HG02870 (cell line): ENCODE data around the gene CDK16.
A peak's percentile ranks its signal among the peaks of the same experiment; 100 is the strongest.

Source experiments
- ATAC-seq: cut with Tn5 transposase; IDR thresholded peaks from one replicate; pipeline ENCODE4 v1.9.1; 2021; ENCODE audit warnings: mild to moderate bottlenecking, moderate library complexity; ENCODE audit not compliant: unreplicated experiment

Gene CDK16

GRCh38 chrX:47206316-47206715, 12.2 kb upstream of the CDK16 start:
- ATAC-seq: no peak

- ATAC-seq: no peak
Observed at GRCh38 chrX:47208108-47208507, 10.4 kb upstream of the CDK16 start.

GRCh38 chrX:47209508-47210238, 8.8 kb upstream of the CDK16 start:
- ATAC-seq: no peak

GRCh38 chrX:47210661-47211425, 7.6 kb upstream of the CDK16 start:
- no peak for ATAC-seq

- ATAC-seq: no peak
Observed at GRCh38 chrX:47212381-47213293, 5.8 kb upstream of the CDK16 start.

GRCh38 chrX:47214435-47215077, 3.9 kb upstream of the CDK16 start:
- ATAC-seq: no peak

GRCh38 chrX:47215291-47215900, 3.1 kb upstream of the CDK16 start:
- ATAC-seq: no peak

- ATAC-seq: no peak
Observed at GRCh38 chrX:47216393-47216925, 2.0 kb upstream of the CDK16 start.

GRCh38 chrX:47217121-47217851, 1.2 kb upstream of the CDK16 start:
- ATAC-seq: no peak

GRCh38 chrX:47217852-47218279, 615 bp upstream of the CDK16 start:
- peak; percentile 89 for ATAC-seq

GRCh38 chrX:47218920-47219815, 687 bp downstream of the CDK16 start:
- no peak for ATAC-seq

- no peak for ATAC-seq
Observed at GRCh38 chrX:47221756-47222155, 3.3 kb downstream of the CDK16 start.

GRCh38 chrX:47222751-47223350, 4.4 kb downstream of the CDK16 start:
- no peak for ATAC-seq

GRCh38 chrX:47223476-47224250, 5.2 kb downstream of the CDK16 start:
- ATAC-seq: no peak

- ATAC-seq: no peak
Observed at GRCh38 chrX:47224266-47224895, 5.9 kb downstream of the CDK16 start.

- ATAC-seq: no peak
Observed at GRCh38 chrX:47224896-47225290, 6.4 kb downstream of the CDK16 start.

- no peak for ATAC-seq
Observed at GRCh38 chrX:47226071-47226470, 7.6 kb downstream of the CDK16 start.
